ENCODE measurements around the gene TRAPPC10.

Gene TRAPPC10

GRCh38 chr21:43992121-43992520 is 20.0 kb upstream of the TRAPPC10 start:
- TF ChIP-seq CTCF (IDR thresholded peaks at IDR 0.05): no peak
- no peaks in the 10 kb centered on the region for H3K9me3 ChIP-seq
- H3K4me1 ChIP-seq (ENCODE audit: control insufficient read depth in 1 of 2, insufficient read depth in 1 of 2, low read depth in 1 of 2, low read length in 1 of 2): no peaks in the 10 kb centered on the region
- no peak overlapping the region for H3K4me3 ChIP-seq (ENCODE audit: low read depth in 1 of 2, low read length in 1 of 2)
- H3K27me3 ChIP-seq: peaks cover 10% of the 10 kb centered on the region
- no peak overlapping the region for H3K27ac ChIP-seq
- H3K36me3 ChIP-seq: no peaks in the 10 kb centered on the region

GRCh38 chr21:43993420-43993934 is 18.6 kb upstream of the TRAPPC10 start:
- TF ChIP-seq CTCF (IDR thresholded peaks at IDR 0.05): no peak
- H3K27me3 ChIP-seq: no peaks in the 10 kb centered on the region

GRCh38 chr21:43994085-43994484 is 18.0 kb upstream of the TRAPPC10 start:
- no peak overlapping the region for H3K27ac ChIP-seq
- no peak for TF ChIP-seq CTCF (IDR thresholded peaks at IDR 0.05)
- H3K4me1 ChIP-seq (ENCODE audit: control insufficient read depth in 1 of 2, insufficient read depth in 1 of 2, low read depth in 1 of 2, low read length in 1 of 2): no peaks in the 10 kb centered on the region
- H3K36me3 ChIP-seq: no peaks in the 10 kb centered on the region
- H3K27me3 ChIP-seq: no peaks in the 10 kb centered on the region
- no peaks in the 10 kb centered on the region for H3K9me3 ChIP-seq
- no peak overlapping the region for H3K4me3 ChIP-seq (ENCODE audit: low read depth in 1 of 2, low read length in 1 of 2)

More at GRCh38 chr21:43993420-43993934, 18.6 kb upstream of the TRAPPC10 start:
- Histone ChIP-seq H3K4me1 (ENCODE audit: control insufficient read depth in 1 of 2, insufficient read depth in 1 of 2, low read depth in 1 of 2, low read length in 1 of 2) (no peaks in the 10 kb centered on the region), H3K4me3 (ENCODE audit: low read depth in 1 of 2, low read length in 1 of 2) (no peak overlapping the region), H3K36me3 (no peaks in the 10 kb centered on the region), H3K9me3 (no peaks in the 10 kb centered on the region), H3K27ac (no peak overlapping the region)

GRCh38 chr21:43994646-43995045 is 17.5 kb upstream of the TRAPPC10 start:
- no peaks in the 10 kb centered on the region for H3K4me1 ChIP-seq (ENCODE audit: control insufficient read depth in 1 of 2, insufficient read depth in 1 of 2, low read depth in 1 of 2, low read length in 1 of 2)
- H3K27me3 ChIP-seq: no peaks in the 10 kb centered on the region
- H3K27ac ChIP-seq: no peak overlapping the region
- H3K36me3 ChIP-seq: no peaks in the 10 kb centered on the region
- H3K9me3 ChIP-seq: no peaks in the 10 kb centered on the region
- H3K4me3 ChIP-seq (ENCODE audit: low read depth in 1 of 2, low read length in 1 of 2): no peak overlapping the region
- TF ChIP-seq CTCF (IDR thresholded peaks at IDR 0.05): no peak

GRCh38 chr21:43995521-43996105 is 16.5 kb upstream of the TRAPPC10 start:
- no peaks in the 10 kb centered on the region for H3K36me3 ChIP-seq
- H3K27me3 ChIP-seq: no peaks in the 10 kb centered on the region
- H3K27ac ChIP-seq: no peak overlapping the region
- H3K9me3 ChIP-seq: no peaks in the 10 kb centered on the region
- no peak for TF ChIP-seq CTCF (IDR thresholded peaks at IDR 0.05)
- H3K4me1 ChIP-seq (ENCODE audit: control insufficient read depth in 1 of 2, insufficient read depth in 1 of 2, low read depth in 1 of 2, low read length in 1 of 2): no peaks in the 10 kb centered on the region
- no peak overlapping the region for H3K4me3 ChIP-seq (ENCODE audit: low read depth in 1 of 2, low read length in 1 of 2)
